HL-60 (cell line): ENCODE measurements around the gene UNKL.

Source experiments
- TF ChIP-seq, protein P1 (sequence below): IDR thresholded peaks from one replicate; pipeline ENCODE4 v1.5.1; 2011; ENCODE audit warnings: low read length, control low read depth, inconsistent platforms; ENCODE audit not compliant: insufficient read depth
- TF ChIP-seq, protein P2 (sequence below): IDR thresholded peaks from 2 replicates; pipeline ENCODE4 v1.6.1; 2012; ENCODE audit warnings: low read depth; ENCODE audit not compliant: insufficient replicate concordance

DNA sequence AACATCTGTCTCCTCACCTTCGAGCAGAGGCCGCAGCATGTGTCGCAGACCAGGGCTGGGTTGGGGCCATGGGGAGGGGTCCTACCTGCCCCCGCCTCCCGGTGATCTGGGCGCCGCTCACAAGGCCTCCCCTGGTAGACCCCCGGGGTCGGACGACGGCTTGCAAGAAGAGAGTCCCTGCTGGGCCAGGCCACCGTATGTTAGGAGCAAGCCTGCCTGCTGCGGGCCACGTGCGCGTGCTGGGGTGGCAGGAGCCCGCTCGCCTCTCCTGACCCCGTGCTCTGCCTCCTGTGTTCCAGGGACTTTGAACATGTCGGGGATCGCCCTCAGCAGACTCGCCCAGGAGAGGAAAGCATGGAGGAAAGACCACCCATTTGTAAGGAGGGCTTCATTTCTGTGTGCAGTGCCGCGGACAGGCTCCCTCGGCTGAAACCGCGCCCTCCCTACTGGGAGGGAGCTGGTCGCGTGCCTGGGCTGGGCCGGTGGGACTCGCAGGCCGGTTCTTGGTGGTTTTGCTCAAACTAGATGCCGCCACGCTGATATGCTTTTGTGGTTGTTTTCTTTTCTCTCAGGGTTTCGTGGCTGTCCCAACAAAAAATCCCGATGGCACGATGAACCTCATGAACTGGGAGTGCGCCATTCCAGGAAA lies 100.7 kb downstream of the UNKL start:
- TF ChIP-seq, protein P1, sequence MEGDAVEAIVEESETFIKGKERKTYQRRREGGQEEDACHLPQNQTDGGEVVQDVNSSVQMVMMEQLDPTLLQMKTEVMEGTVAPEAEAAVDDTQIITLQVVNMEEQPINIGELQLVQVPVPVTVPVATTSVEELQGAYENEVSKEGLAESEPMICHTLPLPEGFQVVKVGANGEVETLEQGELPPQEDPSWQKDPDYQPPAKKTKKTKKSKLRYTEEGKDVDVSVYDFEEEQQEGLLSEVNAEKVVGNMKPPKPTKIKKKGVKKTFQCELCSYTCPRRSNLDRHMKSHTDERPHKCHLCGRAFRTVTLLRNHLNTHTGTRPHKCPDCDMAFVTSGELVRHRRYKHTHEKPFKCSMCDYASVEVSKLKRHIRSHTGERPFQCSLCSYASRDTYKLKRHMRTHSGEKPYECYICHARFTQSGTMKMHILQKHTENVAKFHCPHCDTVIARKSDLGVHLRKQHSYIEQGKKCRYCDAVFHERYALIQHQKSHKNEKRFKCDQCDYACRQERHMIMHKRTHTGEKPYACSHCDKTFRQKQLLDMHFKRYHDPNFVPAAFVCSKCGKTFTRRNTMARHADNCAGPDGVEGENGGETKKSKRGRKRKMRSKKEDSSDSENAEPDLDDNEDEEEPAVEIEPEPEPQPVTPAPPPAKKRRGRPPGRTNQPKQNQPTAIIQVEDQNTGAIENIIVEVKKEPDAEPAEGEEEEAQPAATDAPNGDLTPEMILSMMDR, result no peak
- TF ChIP-seq, protein P2, sequence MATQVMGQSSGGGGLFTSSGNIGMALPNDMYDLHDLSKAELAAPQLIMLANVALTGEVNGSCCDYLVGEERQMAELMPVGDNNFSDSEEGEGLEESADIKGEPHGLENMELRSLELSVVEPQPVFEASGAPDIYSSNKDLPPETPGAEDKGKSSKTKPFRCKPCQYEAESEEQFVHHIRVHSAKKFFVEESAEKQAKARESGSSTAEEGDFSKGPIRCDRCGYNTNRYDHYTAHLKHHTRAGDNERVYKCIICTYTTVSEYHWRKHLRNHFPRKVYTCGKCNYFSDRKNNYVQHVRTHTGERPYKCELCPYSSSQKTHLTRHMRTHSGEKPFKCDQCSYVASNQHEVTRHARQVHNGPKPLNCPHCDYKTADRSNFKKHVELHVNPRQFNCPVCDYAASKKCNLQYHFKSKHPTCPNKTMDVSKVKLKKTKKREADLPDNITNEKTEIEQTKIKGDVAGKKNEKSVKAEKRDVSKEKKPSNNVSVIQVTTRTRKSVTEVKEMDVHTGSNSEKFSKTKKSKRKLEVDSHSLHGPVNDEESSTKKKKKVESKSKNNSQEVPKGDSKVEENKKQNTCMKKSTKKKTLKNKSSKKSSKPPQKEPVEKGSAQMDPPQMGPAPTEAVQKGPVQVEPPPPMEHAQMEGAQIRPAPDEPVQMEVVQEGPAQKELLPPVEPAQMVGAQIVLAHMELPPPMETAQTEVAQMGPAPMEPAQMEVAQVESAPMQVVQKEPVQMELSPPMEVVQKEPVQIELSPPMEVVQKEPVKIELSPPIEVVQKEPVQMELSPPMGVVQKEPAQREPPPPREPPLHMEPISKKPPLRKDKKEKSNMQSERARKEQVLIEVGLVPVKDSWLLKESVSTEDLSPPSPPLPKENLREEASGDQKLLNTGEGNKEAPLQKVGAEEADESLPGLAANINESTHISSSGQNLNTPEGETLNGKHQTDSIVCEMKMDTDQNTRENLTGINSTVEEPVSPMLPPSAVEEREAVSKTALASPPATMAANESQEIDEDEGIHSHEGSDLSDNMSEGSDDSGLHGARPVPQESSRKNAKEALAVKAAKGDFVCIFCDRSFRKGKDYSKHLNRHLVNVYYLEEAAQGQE, result no peak
